IMR-90 (cell line): ENCODE measurements around the gene CMTR1.

ENCODE experiments used
- BHLHE40 ChIP-seq: fragments of 150-350 bp; IDR thresholded peaks from 2 replicates; pipeline ENCODE4 v1.6.1; 2016; ENCODE audit warnings: mild to moderate bottlenecking, low read depth, low read length
- CEBPB ChIP-seq: IDR thresholded peaks from 2 replicates; pipeline ENCODE4 v1.6.1; 2012; ENCODE audit warnings: low read depth, low read length, improper control_type of control experiment
- FOS ChIP-seq: fragments of 150-350 bp; IDR thresholded peaks from 2 replicates; pipeline ENCODE4 v1.6.1; 2016; ENCODE audit warnings: low read depth, low read length
- MAFK ChIP-seq: IDR thresholded peaks from 2 replicates; pipeline ENCODE4 v1.6.1; 2012; ENCODE audit warnings: low read depth, low read length, improper control_type of control experiment
- MAZ ChIP-seq: IDR thresholded peaks from 2 replicates; pipeline ENCODE4 v1.6.1; 2012; ENCODE audit warnings: low read depth, mild to moderate bottlenecking, low read length, improper control_type of control experiment, moderate library complexity, borderline replicate concordance
- MXI1 ChIP-seq: IDR thresholded peaks from 2 replicates; pipeline ENCODE4 v1.6.1; 2012; ENCODE audit warnings: low read depth, mild to moderate bottlenecking, low read length, moderate library complexity, borderline replicate concordance
- POLR2A ChIP-seq: IDR thresholded peaks from 2 replicates; pipeline ENCODE4 v1.6.1; 2012; ENCODE audit warnings: mild to moderate bottlenecking, low read depth, low read length
- RAD21 ChIP-seq: IDR thresholded peaks from 2 replicates; pipeline ENCODE4 v1.6.1; 2012; ENCODE audit warnings: low read length, improper control_type of control experiment
- RCOR1 ChIP-seq: IDR thresholded peaks from 2 replicates; pipeline ENCODE4 v1.6.1; 2012; ENCODE audit warnings: mild to moderate bottlenecking, low read length, improper control_type of control experiment; ENCODE audit not compliant: insufficient replicate concordance
- RFX5 ChIP-seq: IDR thresholded peaks from 2 replicates; pipeline ENCODE4 v1.8.0; 2012; ENCODE audit warnings: low read depth, mild to moderate bottlenecking, low read length, moderate library complexity
- SMC3 ChIP-seq: fragments of 150-350 bp; IDR thresholded peaks from 2 replicates; pipeline ENCODE4 v1.6.1; 2016; ENCODE audit warnings: low read depth, mild to moderate bottlenecking, antibody characterized with exemption, low read length, moderate library complexity
- TF ChIP-seq, protein P1 (sequence below): conservative IDR thresholded peaks from 2 replicates; pipeline ENCODE4 v1.5.1; 2012; ENCODE audit warnings: mild to moderate bottlenecking, low read depth, low read length, improper control_type of control experiment
- TF ChIP-seq, protein P2 (sequence below): fragments of 150-350 bp; IDR thresholded peaks from 2 replicates; pipeline ENCODE4 v1.6.1; 2016; ENCODE audit warnings: low read depth, mild to moderate bottlenecking, low read length, moderate library complexity, borderline replicate concordance

DNA sequence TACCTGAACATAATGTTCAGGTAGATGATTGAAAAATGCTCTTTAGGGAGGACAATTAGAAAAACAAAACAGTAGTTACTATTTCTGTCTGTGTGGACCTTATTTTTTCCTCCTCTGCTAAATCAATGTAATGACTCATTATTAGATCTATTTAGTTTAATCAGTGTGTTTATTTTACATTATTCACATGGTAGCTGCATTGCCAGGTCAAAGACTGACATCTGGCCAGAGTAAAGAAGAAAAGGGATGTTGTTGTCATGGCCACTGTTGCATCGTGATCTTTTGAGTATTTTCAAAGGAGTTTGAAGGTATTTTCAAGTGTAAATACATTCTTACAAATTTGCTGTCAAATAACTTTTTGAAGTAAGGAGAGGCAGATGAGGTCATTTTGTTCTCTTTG lies 5.9 kb downstream of the CMTR1 start:
- TF ChIP-seq, protein P1, sequence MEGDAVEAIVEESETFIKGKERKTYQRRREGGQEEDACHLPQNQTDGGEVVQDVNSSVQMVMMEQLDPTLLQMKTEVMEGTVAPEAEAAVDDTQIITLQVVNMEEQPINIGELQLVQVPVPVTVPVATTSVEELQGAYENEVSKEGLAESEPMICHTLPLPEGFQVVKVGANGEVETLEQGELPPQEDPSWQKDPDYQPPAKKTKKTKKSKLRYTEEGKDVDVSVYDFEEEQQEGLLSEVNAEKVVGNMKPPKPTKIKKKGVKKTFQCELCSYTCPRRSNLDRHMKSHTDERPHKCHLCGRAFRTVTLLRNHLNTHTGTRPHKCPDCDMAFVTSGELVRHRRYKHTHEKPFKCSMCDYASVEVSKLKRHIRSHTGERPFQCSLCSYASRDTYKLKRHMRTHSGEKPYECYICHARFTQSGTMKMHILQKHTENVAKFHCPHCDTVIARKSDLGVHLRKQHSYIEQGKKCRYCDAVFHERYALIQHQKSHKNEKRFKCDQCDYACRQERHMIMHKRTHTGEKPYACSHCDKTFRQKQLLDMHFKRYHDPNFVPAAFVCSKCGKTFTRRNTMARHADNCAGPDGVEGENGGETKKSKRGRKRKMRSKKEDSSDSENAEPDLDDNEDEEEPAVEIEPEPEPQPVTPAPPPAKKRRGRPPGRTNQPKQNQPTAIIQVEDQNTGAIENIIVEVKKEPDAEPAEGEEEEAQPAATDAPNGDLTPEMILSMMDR: no peak
- no peak for TF ChIP-seq MXI1
- TF ChIP-seq RFX5: no peak
- TF ChIP-seq POLR2A: no peak
- TF ChIP-seq FOS: no peak
- no peak for TF ChIP-seq RAD21
- TF ChIP-seq, protein P2, sequence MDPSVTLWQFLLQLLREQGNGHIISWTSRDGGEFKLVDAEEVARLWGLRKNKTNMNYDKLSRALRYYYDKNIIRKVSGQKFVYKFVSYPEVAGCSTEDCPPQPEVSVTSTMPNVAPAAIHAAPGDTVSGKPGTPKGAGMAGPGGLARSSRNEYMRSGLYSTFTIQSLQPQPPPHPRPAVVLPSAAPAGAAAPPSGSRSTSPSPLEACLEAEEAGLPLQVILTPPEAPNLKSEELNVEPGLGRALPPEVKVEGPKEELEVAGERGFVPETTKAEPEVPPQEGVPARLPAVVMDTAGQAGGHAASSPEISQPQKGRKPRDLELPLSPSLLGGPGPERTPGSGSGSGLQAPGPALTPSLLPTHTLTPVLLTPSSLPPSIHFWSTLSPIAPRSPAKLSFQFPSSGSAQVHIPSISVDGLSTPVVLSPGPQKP: no peak
- TF ChIP-seq CEBPB: no peak
- TF ChIP-seq MAFK: no peak
- no peak for TF ChIP-seq MAZ
- no peak for TF ChIP-seq SMC3
- no peak for TF ChIP-seq RCOR1
- no peak for TF ChIP-seq BHLHE40
